Breast epithelium (tissue), 4 donors: ENCODE results near the gene COL4A2. TPM values are rescaled to one million over a fixed set of nuclear protein-coding genes. Genes with fewer than 3 reads are reported as not detected.

Experiments used
- DNase-seq, 2 donors: peaks; one replicate each; pipeline ENCODE4 v3.0.0-alpha.2; 2019; ENCODE audit warnings: low spot score in 2 of 2
- H3K27ac ChIP-seq, 2 donors: fragments of 200-600 bp; sonication (generic) in 1 of 2; one replicate each; pipeline ENCODE4 v1.5.1; 2016 to 2019; ENCODE audit warnings: mild to moderate bottlenecking in 1 of 2
- H3K27me3 ChIP-seq, 2 donors: fragments of 200-600 bp; sonication (generic) in 1 of 2; one replicate each; pipeline versions ENCODE4 v1.5.1 to v1.6.0; 2017 to 2019; ENCODE audit warnings: control low read depth in 1 of 2, mild to moderate bottlenecking in 1 of 2
- H3K36me3 ChIP-seq: fragments of 200-600 bp; one replicate; pipeline ENCODE4 v1.5.1; 2019
- H3K4me1 ChIP-seq, 2 donors: fragments of 200-600 bp; sonication (generic); one replicate each; pipeline ENCODE4 v1.5.1; 2016 to 2019; ENCODE audit warnings: control low read depth in 1 of 2
- H3K4me3 ChIP-seq, 3 donors: fragments of 200-600 bp; sonication (generic); 1 replicate in 2 of 3; 2 replicates in 1 of 3; pipeline ENCODE4 v1.5.1; 2016 to 2019; ENCODE audit warnings: mild to moderate bottlenecking in 3 of 3, moderate library complexity in 2 of 3
- H3K9me3 ChIP-seq, 2 donors: fragments of 200-600 bp; sonication (generic) in 1 of 2; one replicate each; pipeline ENCODE4 v1.5.1; 2016 to 2019; ENCODE audit warnings: control low read depth in 1 of 2
- POLR2A ChIP-seq: fragments of 450-650 bp; IDR thresholded peaks from one replicate; pipeline ENCODE4 v1.6.1; 2016; ENCODE audit warnings: antibody characterized with exemption, mild to moderate bottlenecking, moderate library complexity
- POLR2AphosphoS5 ChIP-seq, 3 donors: sonication (generic); formaldehyde crosslinking; IDR thresholded peaks; one replicate each; pipeline ENCODE4 v1.6.1; 2017; ENCODE audit warnings: antibody characterized with exemption in 3 of 3
- intact Hi-C: fragments of 100-400 bp; cut with DNase I; formaldehyde crosslinking; loops from one replicate; pipeline ENCODE4 v1.15.1; 2023; ENCODE audit warnings: low total_unique reads
- total RNA-seq, 3 donors: library from RNA; depleted of rRNA; stranded (reverse); fragments of >200 nt; gene quantifications; one replicate each; pipeline ENCODE4 v1.1.0, GENCODE V29; 2016
- TF ChIP-seq, protein P1 (sequence below), 3 donors: fragments of 450-650 bp; IDR thresholded peaks; one replicate each; pipeline ENCODE4 v1.5.1; 2016 to 2017; ENCODE audit warnings: antibody characterized with exemption in 3 of 3, mild to moderate bottlenecking in 3 of 3, moderate library complexity in 3 of 3

The COL4A2 gene
- total RNA-seq, 3 donors from 2014 or later = 107 to 841 (median 307) TPM

DNA sequence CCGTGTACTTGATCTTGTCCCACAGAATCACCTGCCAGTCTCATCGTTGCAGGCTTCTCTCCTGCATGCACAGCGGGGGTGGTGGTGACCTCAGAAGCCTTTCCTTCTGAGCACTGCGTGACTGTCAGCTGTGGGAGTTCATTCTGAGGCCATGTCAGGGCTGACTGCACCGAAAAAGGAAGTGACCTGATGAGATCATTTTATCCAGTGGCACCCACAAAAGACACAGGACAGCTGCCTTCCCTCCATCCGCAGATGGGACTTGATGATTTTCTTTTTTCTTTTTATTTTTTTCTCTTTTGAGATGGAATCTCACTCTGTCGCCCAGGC is 164.7 kb downstream of the COL4A2 start:
- peak in 1 of 2 donors; percentile 25 for DNase-seq
- Histone ChIP-seq H3K27ac (no peak overlapping the region), H3K4me1 (no peaks in the 10 kb centered on the region), H3K9me3 (no peaks in the 10 kb centered on the region), H3K27me3 (no peaks in the 10 kb centered on the region), H3K36me3 (no peaks in the 10 kb centered on the region), H3K4me3 (no peak overlapping the region)
- TF ChIP-seq POLR2AphosphoS5 (IDR thresholded peaks at IDR 0.05) = peak in 1 of 3 donors; percentile 22
- TF ChIP-seq POLR2A = no peak
- TF ChIP-seq, protein P1, sequence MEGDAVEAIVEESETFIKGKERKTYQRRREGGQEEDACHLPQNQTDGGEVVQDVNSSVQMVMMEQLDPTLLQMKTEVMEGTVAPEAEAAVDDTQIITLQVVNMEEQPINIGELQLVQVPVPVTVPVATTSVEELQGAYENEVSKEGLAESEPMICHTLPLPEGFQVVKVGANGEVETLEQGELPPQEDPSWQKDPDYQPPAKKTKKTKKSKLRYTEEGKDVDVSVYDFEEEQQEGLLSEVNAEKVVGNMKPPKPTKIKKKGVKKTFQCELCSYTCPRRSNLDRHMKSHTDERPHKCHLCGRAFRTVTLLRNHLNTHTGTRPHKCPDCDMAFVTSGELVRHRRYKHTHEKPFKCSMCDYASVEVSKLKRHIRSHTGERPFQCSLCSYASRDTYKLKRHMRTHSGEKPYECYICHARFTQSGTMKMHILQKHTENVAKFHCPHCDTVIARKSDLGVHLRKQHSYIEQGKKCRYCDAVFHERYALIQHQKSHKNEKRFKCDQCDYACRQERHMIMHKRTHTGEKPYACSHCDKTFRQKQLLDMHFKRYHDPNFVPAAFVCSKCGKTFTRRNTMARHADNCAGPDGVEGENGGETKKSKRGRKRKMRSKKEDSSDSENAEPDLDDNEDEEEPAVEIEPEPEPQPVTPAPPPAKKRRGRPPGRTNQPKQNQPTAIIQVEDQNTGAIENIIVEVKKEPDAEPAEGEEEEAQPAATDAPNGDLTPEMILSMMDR (IDR thresholded peaks at IDR 0.05) = no peak
- intact Hi-C loops = no loop called here

DNA sequence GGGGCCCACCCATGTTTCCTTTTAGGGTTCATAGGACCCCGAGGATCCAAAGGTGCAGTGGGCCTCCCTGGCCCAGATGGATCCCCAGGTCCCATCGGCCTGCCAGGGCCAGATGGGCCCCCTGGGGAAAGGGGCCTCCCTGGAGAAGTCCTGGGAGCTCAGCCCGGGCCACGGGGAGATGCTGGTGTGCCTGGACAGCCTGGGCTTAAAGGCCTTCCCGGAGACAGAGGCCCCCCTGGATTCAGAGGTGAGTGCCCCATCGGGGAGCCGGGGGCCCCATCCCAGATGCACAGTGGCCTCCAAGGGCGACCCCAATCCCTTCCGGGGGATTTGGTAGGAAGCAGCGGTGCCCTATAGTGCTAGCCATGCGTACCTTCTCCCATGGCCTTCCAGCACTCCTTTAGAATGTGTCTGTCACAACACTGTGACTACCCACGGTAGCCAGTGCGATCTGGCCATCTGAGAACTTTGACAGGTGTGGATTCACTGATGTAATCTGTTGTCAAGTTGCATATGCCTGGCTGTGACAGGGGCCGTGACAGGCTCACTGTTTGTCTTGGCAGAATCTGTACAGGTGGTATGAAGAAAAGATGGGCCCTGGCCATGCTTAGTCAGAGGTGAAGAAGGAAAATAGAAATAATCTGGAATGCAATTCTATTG is 165.9 kb downstream of the COL4A2 start:
- Histone ChIP-seq H3K4me3 (no peak overlapping the region), H3K27ac (no peak overlapping the region), H3K9me3 (no peaks in the 10 kb centered on the region), H3K27me3 (no peaks in the 10 kb centered on the region), H3K4me1 (no peaks in the 10 kb centered on the region), H3K36me3 (no peaks in the 10 kb centered on the region)
- intact Hi-C loops = no loop called here
- no peak for DNase-seq
- TF ChIP-seq POLR2A = no peak
- TF ChIP-seq POLR2AphosphoS5 (IDR thresholded peaks at IDR 0.05) = no peak
- TF ChIP-seq, protein P1 (IDR thresholded peaks at IDR 0.05) = no peak

DNA sequence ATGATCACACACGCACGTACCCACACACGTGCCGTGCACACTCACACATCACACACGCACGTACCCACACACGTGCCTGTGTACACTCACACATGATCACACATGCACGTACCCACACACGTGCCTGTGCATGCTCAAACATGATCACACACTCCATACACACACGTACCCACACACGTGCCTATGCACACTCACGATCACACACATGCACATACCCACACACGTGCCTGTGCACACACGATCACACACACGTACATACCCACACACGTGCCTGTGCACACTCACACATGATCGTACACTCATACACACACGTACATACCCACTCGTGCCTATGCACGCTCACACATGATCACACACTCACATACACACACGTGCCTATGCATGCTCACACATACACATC is 167.6 kb downstream of the COL4A2 start:
- Histone ChIP-seq H3K9me3 (no peaks in the 10 kb centered on the region), H3K36me3 (no peaks in the 10 kb centered on the region), H3K27ac (no peak overlapping the region), H3K27me3 (no peaks in the 10 kb centered on the region), H3K4me1 (no peaks in the 10 kb centered on the region), H3K4me3 (no peak overlapping the region)
- DNase-seq = no peak
- TF ChIP-seq POLR2A (no peak), POLR2AphosphoS5 (IDR thresholded peaks at IDR 0.05) (no peak)
- TF ChIP-seq, protein P1 (IDR thresholded peaks at IDR 0.05) = no peak
- intact Hi-C loops = no loop called here

DNA sequence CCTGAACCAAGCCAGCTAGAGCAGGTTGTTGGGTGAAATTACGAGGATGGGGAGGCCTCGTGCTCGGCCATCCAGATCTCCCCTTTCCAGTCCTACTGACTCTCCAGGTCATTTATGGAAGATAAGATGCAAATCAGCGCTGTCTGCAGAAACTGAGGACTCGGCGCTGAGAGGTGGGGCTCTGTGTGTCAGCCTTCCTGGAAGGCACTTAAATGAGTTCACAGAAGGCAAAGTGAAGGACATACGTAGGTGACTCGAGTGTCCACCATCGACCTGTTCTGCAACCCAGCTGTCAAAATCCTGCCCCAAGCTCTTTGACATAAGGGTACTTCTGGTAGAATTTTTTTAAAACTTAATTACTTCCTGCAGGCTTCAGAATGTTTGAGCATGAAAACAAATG is 168.0 kb downstream of the COL4A2 start:
- Histone ChIP-seq H3K4me3 (no peak overlapping the region), H3K27ac (no peak overlapping the region), H3K36me3 (no peaks in the 10 kb centered on the region), H3K4me1 (no peaks in the 10 kb centered on the region), H3K9me3 (no peaks in the 10 kb centered on the region), H3K27me3 (no peaks in the 10 kb centered on the region)
- TF ChIP-seq, protein P1 (IDR thresholded peaks at IDR 0.05) = no peak
- TF ChIP-seq POLR2AphosphoS5 (IDR thresholded peaks at IDR 0.05) (no peak), POLR2A (no peak)
- intact Hi-C loops = no loop called here
- no peak for DNase-seq

DNA sequence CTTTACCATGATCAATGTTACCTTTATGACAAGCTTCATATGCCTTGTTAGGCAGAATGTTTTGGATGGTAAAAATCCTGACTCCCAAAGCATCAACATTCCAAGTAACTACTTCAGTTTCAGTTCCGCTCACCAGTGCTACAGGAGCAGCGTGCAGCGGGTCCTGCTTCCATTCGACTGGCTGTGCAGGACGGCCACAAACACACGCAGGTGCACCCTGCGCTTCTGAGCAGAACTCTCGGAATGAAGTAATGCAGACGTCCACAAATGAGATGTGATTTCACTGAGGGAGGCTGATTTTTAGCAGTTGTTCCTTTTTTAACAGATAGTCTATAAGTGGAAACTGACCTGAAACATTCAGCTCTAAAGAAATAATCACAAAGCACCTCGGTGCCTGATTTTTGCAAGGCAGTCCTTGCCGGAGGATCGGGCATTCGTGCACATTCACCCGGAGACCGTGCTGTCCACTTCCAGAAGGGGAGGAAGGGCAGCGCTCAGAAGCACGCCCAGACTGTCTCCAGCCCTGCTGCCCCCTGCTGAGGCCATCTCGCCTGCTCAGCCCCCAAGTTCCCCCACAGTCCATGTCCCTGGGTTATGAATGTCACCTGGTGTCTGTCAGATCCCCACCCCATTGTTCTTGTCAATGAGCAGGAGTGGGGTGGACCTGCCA is 168.6 kb downstream of the COL4A2 start:
- Histone ChIP-seq H3K27me3 (no peaks in the 10 kb centered on the region), H3K27ac (no peak overlapping the region), H3K4me3 (no peak overlapping the region), H3K4me1 (no peaks in the 10 kb centered on the region), H3K9me3 (no peaks in the 10 kb centered on the region), H3K36me3 (no peaks in the 10 kb centered on the region)
- no peak for DNase-seq
- TF ChIP-seq POLR2AphosphoS5 (IDR thresholded peaks at IDR 0.05) = no peak
- TF ChIP-seq, protein P1 (IDR thresholded peaks at IDR 0.05) = no peak
- TF ChIP-seq POLR2A = no peak
- intact Hi-C loops = no loop called here
